Subcutaneous abdominal adipose tissue (tissue), 5 donors: Measurements from ENCODE around the gene TCF7L2.

Source experiments
- H3K27ac ChIP-seq: one replicate; pipeline ENCODE4 v1.7.0; 2013; ENCODE audit warnings: low read depth, mild to moderate bottlenecking, inconsistent platforms, low read length, moderate library complexity
- H3K27me3 ChIP-seq, 5 donors: one replicate each; pipeline ENCODE4 v1.7.0; 2013; ENCODE audit warnings: low read length in 5 of 5, inconsistent platforms in 1 of 5; ENCODE audit not compliant: control insufficient read depth in 5 of 5, insufficient read depth in 4 of 5
- H3K36me3 ChIP-seq, 5 donors: one replicate each; pipeline ENCODE4 v1.7.0; 2013; ENCODE audit warnings: low read length in 5 of 5; ENCODE audit not compliant: control insufficient read depth in 5 of 5, insufficient read depth in 5 of 5
- H3K4me1 ChIP-seq, 5 donors: one replicate each; pipeline ENCODE4 v1.7.0; 2013; ENCODE audit warnings: low read length in 5 of 5, mild to moderate bottlenecking in 3 of 5, moderate library complexity in 1 of 5; ENCODE audit not compliant: control insufficient read depth in 5 of 5, insufficient read depth in 5 of 5
- H3K4me3 ChIP-seq, 5 donors: one replicate each; pipeline ENCODE4 v1.7.0; 2013; ENCODE audit warnings: low read length in 5 of 5, low read depth in 1 of 5
- H3K9ac ChIP-seq, 5 donors: one replicate each; pipeline ENCODE4 v1.7.0; 2013; ENCODE audit warnings: low read length in 5 of 5, mild to moderate bottlenecking in 4 of 5, moderate library complexity in 3 of 5
- H3K9me3 ChIP-seq, 5 donors: one replicate each; pipeline ENCODE4 v1.7.0; 2013; ENCODE audit warnings: low read length in 5 of 5; ENCODE audit not compliant: control insufficient read depth in 5 of 5
- donor health status: healthy.
- donor health status: healthy.
- donor health status: healthy.
- donor health status: healthy.
- donor health status: healthy.

TCF7L2 gene

GRCh38 chr10:112977426-112977898 lies 27.4 kb downstream of the TCF7L2 start:
- Histone ChIP-seq H3K27me3 (no peaks in the 10 kb centered on the region), H3K9me3 (no peaks in the 10 kb centered on the region), H3K9ac (no peak overlapping the region), H3K4me3 (no peak overlapping the region), H3K4me1 (peaks cover 4 to 24% (median 15%) of the 10 kb centered on the region in 5 donors), H3K27ac (no peak overlapping the region), H3K36me3 (peaks cover 10 to 19% (median 12%) of the 10 kb centered on the region in 5 donors)

DNA sequence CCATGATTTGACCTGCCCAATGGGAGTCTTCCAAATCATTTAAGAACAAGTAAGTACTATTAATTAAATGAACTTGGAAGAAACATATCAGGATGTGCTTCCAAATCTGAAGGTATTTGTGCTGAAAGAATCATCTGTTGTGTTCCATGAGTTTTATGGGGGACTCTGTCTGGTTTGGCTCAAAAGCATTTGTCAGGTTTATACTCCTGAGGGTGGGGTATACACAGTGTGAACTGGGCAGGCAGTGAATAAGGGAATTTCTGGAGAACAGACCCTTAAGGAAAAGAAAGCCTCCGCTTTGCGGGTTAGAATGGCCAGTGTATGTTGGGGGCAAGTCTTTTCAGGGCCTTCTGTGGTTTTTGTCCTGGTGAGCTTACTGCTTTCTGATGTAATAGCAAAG lies 29.9 kb downstream of the TCF7L2 start:
- H3K36me3 ChIP-seq = peaks cover 4 to 13% (median 10%) of the 10 kb centered on the region in 5 donors
- no peaks in the 10 kb centered on the region for H3K27me3 ChIP-seq
- H3K9me3 ChIP-seq = no peaks in the 10 kb centered on the region
- H3K4me3 ChIP-seq = no peak overlapping the region
- H3K27ac ChIP-seq = no peak overlapping the region
- peaks cover 0 to 25% (median 12%) of the 10 kb centered on the region in 5 donors for H3K4me1 ChIP-seq
- H3K9ac ChIP-seq = no peak overlapping the region

GRCh38 chr10:112980937-112981336 lies 30.9 kb downstream of the TCF7L2 start:
- no peak overlapping the region for H3K27ac ChIP-seq
- H3K9ac ChIP-seq = no peak overlapping the region
- H3K9me3 ChIP-seq = no peaks in the 10 kb centered on the region
- H3K4me1 ChIP-seq = peaks cover 0 to 31% (median 22%) of the 10 kb centered on the region in 5 donors
- H3K27me3 ChIP-seq = no peaks in the 10 kb centered on the region
- peaks cover under 1 to 13% (median 6%) of the 10 kb centered on the region in 5 donors for H3K36me3 ChIP-seq
- no peak overlapping the region for H3K4me3 ChIP-seq

DNA sequence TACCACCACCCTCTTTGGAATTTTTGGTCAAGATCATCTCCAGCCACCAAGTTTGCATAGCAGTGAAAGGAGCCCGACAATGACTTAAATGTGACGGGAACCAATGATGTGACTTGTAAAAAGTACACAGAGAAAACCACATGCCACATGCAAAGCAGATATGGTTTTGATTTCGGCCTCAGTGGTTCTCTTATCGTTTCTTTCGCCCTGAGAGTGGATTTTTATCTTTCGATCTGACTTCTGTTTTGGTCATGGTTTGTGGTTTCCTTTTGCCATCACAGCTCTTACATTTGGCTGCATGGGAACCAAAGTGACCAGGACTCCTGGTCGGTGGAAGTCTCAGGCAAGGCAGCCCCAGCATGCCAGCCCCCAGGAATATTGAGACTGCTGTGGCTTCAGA lies 31.5 kb downstream of the TCF7L2 start:
- peak overlapping the region; percentile 10 for H3K27ac ChIP-seq
- peaks cover 0 to 10% (median 6%) of the 10 kb centered on the region in 5 donors for H3K36me3 ChIP-seq
- H3K4me3 ChIP-seq = no peak overlapping the region
- H3K9me3 ChIP-seq = no peaks in the 10 kb centered on the region
- peak overlapping the region in 1 of 5 donors; percentile 40 for H3K9ac ChIP-seq
- peaks cover 0 to 37% (median 28%) of the 10 kb centered on the region in 5 donors for H3K4me1 ChIP-seq
- no peaks in the 10 kb centered on the region for H3K27me3 ChIP-seq

- no peak overlapping the region for H3K4me3 ChIP-seq
- H3K4me1 ChIP-seq = peaks cover 0 to 43% (median 34%) of the 10 kb centered on the region in 5 donors
- H3K9me3 ChIP-seq = no peaks in the 10 kb centered on the region
- no peak overlapping the region for H3K27ac ChIP-seq
- H3K27me3 ChIP-seq = no peaks in the 10 kb centered on the region
- H3K36me3 ChIP-seq = peaks cover 0 to 6% (median 4%) of the 10 kb centered on the region in 5 donors
- H3K9ac ChIP-seq = peak overlapping the region in 1 of 5 donors; percentile 23
These were observed 33.5 kb downstream of the TCF7L2 start for GRCh38 chr10:112983444-112984056.

DNA sequence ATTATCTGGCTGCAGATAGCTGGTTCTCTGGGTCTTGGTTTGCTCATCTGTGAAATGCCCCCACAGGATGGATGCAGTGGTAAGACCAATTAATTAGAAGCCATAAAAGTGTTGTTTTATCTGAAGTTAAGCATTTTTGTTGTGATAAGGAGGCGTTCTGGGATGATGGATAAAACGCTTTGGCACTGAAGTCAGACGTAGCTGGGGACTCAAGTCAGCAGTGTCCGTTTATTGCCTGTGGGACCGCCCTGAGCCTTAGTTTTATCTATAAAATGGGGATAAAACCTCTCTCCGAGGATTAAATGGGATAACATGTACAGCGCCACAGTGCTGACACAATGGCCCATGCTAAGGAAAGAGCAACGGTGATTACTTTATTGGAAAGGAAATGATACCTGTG lies 34.7 kb downstream of the TCF7L2 start:
- Histone ChIP-seq H3K4me1 (peaks cover 0 to 43% (median 34%) of the 10 kb centered on the region in 5 donors), H3K9me3 (no peaks in the 10 kb centered on the region), H3K4me3 (no peak overlapping the region), H3K9ac (no peak overlapping the region), H3K27ac (no peak overlapping the region), H3K36me3 (peaks cover 0 to 6% (median 4%) of the 10 kb centered on the region in 5 donors), H3K27me3 (no peaks in the 10 kb centered on the region)

DNA sequence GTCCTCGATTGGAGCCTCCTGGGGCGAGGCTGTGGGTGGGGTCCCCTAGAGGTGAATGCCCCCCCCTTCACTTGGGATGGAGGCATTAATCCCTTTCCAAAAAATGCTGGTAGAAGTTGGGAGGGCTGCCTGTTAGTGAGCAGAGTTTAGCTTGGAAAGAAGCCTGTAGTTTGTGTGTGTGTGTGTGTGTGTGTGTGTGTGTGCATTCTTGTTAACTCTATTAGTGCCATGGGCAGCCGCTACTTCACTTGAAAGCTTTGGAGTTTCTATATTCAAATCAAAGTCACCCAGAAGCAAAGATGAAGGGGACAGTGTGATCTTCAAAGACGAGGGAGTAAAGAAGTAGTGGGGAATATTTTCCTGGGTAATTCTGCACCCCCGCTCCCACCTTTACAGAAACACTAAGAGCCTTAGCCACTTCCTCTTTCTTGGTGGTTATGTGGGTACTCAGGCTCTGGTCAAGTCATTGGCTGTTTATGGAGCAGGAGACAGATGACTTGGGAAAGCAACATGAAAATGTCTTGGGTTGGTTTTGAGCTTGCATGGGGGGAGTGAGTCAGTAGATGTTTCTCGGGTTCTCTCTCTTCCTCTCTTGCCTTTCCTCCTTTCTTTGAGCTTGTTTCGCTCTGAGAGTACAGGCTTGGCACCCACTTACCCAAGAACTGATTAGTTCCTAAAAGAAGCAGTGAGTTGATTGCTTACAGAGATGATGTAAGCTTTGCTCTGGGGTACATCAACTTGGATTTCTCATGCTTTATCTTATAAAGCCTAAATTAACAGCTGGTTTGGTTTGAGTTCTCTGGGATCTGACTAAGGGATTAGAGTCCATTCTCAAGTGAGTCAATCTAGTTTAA lies 35.9 kb downstream of the TCF7L2 start:
- Histone ChIP-seq H3K9me3 (no peaks in the 10 kb centered on the region), H3K27ac (peak overlapping the region; percentile 4), H3K36me3 (peaks cover 2 to 6% (median 4%) of the 10 kb centered on the region in 5 donors), H3K4me1 (peaks cover 0 to 43% (median 34%) of the 10 kb centered on the region in 5 donors), H3K9ac (no peak overlapping the region), H3K27me3 (no peaks in the 10 kb centered on the region), H3K4me3 (no peak overlapping the region)

DNA sequence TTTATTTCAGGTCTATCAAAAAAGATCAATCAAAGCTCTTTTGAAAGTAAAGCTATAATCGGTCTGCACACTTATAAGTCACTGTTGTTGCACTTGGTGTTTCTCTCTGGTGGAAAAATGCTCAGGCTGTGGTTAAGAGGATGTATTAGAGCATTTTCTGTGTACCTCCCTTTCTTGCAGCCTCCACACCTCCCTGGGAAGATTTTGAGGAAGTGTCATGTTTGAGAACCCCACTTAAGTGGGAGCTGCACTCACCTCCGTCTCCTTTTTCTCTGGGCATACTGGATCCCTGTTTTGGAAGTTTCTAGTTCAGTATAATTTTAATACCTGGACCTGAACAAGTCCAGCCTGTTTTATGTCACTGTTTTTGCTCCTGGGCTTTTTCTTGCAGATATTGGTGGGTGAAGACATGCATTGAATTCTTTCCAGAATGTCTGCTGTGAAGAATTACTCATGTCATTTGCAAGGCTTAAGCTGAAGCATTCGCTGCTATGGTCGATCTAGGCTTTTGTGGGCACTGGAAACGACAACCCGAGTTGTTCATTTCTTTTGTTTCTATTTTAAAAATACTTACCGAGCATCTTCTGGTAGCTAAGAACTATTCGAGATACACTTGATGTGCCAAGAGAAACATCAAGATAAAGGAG lies 36.6 kb downstream of the TCF7L2 start:
- Histone ChIP-seq H3K4me1 (peaks cover 0 to 36% (median 32%) of the 10 kb centered on the region in 5 donors), H3K4me3 (no peak overlapping the region), H3K27me3 (no peaks in the 10 kb centered on the region), H3K36me3 (peaks cover 4 to 11% (median 6%) of the 10 kb centered on the region in 5 donors), H3K9me3 (no peaks in the 10 kb centered on the region), H3K27ac (peak overlapping the region; percentile 4), H3K9ac (no peak overlapping the region)

- Histone ChIP-seq H3K27ac (no peak overlapping the region), H3K4me1 (peaks cover 0 to 36% (median 30%) of the 10 kb centered on the region in 5 donors)
These were observed 38.9 kb downstream of the TCF7L2 start for GRCh38 chr10:112988839-112989406.

More at GRCh38 chr10:112988839-112989406, 38.9 kb downstream of the TCF7L2 start:
- Histone ChIP-seq H3K9me3 (no peaks in the 10 kb centered on the region), H3K9ac (no peak overlapping the region), H3K27me3 (no peaks in the 10 kb centered on the region), H3K4me3 (no peak overlapping the region), H3K36me3 (peaks cover 4 to 12% (median 11%) of the 10 kb centered on the region in 5 donors)
